Neural progenitor cell (in vitro differentiated cells): ENCODE data around the gene KIF25.

Source experiments
- EZH2 ChIP-seq: fragments of 200-600 bp; sonication (generic); IDR thresholded peaks from 2 replicates; pipeline ENCODE4 v1.6.1; 2017; ENCODE audit warnings: antibody characterized with exemption, mild to moderate bottlenecking, moderate library complexity
- EZH2phosphoT487 ChIP-seq: fragments of 200-600 bp; sonication (generic); IDR thresholded peaks from 2 replicates; pipeline ENCODE4 v1.6.1; 2017; ENCODE audit warnings: antibody characterized with exemption
- TF ChIP-seq, protein P1 (sequence below): fragments of 200-600 bp; sonication (generic); IDR thresholded peaks from 2 replicates; pipeline ENCODE4 v1.5.1; 2017; ENCODE audit warnings: antibody characterized with exemption, mild to moderate bottlenecking

DNA sequence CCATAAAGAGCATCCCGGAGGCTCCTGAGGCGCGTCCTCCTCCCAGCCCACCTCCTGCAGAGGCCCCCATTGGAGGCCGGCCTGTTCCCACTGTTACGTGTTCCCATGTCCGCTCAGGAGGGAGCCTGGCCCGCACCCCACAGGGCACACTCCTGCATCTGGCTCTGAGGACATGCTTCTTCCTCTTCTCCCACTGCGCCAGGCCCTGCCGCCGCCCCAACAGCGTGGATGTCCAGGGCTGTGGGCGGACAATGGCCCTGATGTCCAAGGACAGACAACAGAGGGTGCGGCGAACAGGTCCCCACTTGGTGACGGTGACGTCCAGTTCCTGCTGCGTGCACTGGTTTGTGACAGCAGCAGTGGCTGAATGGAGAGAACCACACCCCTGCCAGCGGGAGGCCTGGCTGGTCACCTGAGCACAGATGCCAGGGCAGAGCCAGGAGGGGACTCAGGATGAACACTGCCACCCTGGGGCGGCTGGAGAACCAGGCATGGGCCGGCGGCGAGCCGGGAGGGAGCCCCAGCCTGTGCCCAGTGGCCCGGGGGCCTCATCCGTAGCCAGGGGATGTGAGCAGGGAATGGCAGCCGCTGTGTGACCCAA, 54.9 kb downstream of the KIF25 start:
- TF ChIP-seq EZH2: no peak
- TF ChIP-seq, protein P1, sequence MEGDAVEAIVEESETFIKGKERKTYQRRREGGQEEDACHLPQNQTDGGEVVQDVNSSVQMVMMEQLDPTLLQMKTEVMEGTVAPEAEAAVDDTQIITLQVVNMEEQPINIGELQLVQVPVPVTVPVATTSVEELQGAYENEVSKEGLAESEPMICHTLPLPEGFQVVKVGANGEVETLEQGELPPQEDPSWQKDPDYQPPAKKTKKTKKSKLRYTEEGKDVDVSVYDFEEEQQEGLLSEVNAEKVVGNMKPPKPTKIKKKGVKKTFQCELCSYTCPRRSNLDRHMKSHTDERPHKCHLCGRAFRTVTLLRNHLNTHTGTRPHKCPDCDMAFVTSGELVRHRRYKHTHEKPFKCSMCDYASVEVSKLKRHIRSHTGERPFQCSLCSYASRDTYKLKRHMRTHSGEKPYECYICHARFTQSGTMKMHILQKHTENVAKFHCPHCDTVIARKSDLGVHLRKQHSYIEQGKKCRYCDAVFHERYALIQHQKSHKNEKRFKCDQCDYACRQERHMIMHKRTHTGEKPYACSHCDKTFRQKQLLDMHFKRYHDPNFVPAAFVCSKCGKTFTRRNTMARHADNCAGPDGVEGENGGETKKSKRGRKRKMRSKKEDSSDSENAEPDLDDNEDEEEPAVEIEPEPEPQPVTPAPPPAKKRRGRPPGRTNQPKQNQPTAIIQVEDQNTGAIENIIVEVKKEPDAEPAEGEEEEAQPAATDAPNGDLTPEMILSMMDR: no peak
- TF ChIP-seq EZH2phosphoT487: no peak
